NCI-H1694 (cell line): ENCODE data around the gene SGSM1.

Experiments
- DNase-seq: peaks from one replicate; lab custom pipeline; 2025; lab: John Stamatoyannopoulos, UW

SGSM1 gene

DNA sequence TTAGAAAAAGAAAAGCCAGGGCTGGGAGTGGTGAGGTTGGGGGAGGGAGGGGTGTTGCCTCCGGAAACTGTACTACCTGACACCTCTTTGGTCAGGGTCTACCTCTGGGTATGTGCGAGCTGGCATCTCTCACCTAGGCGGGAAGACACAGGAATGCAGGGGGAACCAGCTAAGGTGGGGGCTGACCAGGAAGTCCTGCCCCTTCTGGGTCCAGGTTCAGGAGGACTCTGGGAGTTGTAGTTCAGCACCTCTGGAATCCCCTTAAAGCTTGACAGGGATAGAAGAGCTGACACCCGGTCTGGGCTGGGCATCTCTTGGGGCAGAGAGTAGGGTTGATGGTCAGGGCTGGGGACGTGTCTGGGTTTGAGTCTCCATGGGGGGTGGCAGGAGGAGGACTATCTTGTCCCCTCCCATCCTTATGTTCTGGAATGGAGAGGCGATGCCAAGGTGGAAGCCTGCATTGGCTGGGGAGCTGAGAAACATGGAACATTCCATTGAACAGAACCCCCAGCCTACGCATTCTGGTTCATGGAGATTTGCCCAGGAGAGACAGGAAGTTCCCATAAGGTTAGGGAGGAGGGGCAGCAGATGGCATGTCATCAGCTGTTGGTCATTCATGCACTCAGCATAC is 144.4 kb downstream of the SGSM1 start:
- DNase-seq = no peak

DNA sequence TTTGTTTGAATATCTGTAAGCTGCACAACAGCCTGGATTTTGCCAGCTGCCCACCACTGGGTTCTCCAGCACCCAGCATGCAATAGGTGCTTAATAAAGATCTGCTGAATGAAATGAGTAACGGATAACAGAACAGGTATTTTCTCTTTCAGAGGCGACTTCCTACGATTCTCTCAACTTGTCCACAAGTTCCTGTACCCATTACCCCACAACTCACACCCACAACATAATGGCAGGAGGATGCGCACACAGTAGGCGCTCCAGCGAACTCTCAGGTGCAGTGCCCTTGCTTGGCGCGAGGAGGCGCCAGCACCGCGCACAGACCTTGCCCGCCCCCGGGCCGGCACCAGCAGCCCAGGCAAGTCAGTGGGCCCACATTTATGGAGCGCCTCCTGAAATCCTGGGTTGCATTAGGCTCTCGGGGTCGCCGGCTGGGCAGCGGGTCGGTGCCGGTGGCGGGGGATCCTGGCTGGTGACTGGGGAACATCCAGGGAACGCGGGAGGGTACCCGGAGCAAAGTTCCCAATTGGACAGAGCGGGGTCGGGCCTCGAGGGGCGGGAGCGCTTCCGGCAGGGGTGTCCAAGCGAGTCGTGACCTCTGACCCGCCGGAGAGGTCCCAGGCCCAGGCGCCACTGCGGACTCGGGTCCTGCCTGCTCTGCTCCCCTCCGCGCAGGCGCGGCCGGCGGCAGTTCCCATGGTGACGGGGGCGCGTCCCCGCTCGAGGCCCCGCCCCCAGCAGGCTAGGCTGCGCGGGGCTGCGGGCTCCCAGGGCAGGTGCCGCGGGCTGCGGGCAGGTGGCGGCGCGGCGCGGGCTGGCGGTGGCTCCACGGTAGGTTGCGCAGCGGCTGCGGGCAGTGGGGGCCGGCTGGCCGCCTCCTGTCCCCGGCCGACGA is 146.2 kb downstream of the SGSM1 start, which contains the start of gene KIAA1671:
Gene KIAA1671, plus strand, starts transcription at position 775 of the 895 bp plus-strand sequence. CDS start 75,284 bp downstream, outside the sequence.
- DNase-seq = peak; percentile 15

DNA sequence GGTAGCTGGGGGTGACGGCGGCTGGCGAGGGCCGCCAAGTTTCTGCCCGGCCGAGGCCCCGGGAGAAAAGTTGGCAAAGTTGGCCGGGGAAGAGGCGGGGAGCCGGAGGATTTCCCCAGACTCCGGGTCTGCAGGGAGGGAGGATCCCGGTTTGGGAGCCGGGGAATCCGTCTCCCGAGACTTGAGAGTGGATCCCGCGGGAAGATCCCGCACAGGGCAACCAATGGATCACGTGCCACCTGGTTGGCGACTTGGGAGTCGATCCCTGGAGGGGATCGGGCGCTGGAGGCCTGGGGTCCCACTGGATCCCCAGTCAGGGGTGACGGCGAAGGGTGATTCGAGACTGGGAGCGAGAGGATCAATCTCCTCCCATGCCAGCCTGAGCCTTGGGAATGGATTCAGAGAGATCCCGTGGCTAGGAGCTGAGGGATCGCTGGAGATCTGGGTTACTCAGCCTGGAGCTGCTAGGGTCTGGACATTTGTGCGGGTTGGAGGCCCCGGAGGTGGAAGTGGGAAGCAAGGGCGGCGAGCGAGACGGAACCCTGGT is 146.9 kb downstream of the SGSM1 start:
- no peak for DNase-seq

DNA sequence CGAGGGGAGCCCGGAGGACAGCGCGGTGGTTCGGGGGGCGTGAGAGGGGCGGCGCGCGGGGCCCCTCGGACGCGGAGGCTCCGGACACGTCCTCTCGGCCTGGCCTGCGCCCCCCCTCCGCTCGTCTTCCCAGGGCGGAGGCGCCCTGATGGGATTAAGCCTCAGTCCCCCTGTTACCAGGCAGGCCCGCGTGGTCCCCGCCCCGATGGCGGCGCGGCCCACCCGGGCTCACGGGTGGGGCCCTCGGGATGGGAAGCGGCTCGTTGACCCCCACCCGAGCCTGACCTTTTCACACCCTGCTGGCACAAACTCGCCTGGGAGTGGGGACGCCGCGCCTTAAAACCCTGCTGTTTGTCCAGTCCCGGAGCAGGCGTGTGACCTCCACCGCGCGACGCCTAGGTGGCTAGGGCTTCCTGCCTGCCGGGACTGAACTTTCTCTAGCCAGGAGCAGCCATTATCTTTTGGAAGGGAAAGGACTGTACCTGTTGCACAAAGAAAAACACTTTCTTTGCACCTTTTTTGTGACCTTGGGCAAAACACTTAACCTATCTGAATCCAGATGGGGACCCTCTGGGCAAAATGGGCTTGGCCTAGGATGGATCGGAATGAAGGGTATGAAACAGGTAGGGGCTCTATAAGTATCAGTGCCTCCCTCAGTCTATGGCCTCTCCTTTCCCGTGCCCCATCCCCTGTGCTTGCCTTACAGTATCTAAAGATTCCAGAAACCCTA is 147.5 kb downstream of the SGSM1 start:
- no peak for DNase-seq

DNA sequence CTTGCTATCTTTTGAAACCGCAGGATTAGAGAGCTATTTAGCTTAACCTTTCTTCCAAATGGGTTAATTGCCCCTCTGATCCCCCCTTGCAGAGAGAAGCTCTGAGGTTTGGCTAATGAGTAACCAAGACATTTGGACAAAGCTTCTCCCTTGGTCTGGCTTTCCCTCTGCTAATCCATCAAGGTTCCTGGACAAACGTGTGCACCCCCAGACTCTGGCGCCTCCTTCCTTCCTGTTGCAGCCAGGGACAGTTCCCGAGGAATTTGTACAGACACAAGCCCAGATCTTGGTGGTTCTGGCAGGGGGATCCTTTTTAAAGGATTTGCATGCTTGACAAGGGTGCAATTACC is 148.1 kb downstream of the SGSM1 start:
- no peak for DNase-seq

DNA sequence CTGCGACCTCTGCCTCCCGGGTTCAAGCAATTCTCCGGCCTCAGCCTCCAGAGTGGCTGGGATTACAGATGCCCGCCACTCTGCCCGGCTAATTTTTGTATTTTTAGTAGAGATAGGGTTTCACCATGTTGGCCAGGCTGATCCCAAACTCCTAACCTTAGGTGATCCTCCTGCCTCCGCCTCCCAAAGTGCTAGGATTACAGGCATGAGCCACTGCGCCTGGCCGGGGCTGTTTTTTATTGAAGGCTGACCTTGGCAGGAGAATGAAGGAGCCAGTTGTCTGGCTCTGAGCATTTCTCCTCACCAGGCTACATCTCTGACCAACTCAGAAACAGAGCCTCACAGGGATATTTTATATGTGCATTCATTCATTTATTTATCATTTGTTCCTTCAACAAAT is 148.8 kb downstream of the SGSM1 start:
- no peak for DNase-seq

DNA sequence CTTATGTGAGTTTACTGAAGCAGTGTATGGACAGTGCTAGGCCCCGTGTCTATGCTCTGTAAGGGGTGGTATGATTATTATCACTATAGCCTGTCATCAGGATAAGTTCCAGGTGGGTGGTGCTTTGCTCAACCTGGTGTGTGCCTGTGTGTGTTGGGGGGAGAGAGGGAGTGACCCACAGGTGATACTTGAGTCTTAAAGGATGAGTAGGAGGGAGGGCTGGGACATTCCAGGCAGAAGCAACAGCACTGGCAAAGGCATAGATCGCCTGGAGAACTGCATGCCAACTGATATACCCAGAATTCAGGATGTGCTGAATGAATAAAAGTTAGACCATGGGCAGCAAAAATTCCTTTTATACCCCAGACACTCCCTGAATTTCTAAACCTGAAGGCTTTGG is 151.0 kb downstream of the SGSM1 start:
- DNase-seq = no peak

DNA sequence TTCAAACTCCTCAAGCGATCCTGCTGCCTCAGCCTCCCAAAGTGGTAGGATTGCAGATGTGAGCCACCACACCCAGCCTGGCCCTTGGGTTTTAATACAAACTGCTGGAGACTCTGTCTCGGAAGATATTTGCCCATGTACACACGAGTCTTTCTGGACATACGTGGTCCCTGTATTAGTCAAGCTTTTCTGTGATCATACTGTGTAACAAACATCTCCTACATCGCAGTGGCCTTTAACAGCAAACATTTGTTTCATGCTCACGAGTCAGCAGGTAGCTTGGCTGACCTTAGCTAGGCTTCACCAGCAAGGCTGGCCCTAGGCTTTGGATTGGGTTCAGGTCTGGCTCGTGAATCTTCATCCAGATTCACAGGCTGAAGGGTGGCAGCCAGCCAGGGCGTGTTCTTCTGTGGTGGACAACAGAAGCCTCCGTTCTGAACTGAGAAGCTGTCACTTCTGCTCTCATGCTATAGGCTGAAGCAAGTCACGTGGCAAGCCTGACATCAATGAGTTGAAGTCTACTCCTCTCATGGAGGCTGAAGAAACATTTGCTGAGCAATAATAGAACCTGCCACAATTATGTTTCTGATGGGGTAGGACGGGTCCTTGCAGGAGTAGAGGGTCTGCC is 155.3 kb downstream of the SGSM1 start:
- no peak for DNase-seq

DNA sequence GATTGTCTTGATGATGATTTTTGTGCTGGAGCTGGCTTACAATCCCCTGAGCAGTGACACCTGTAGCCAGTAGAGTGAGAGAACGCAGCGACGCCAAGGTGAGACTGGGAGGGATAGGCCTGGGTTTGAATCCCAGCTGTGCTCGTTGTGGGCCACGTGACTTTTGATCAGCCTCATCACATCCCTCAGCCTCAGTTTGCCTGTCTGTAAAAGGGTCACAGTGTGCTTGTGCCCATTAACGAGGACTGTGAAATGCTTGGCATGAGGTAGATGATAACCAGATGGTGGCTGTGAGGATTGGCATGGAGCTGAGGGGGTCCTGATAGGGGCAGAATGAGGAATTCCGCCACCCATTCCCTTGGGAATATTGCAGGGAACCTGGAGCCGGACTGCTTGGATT is 156.1 kb downstream of the SGSM1 start:
- no peak for DNase-seq

DNA sequence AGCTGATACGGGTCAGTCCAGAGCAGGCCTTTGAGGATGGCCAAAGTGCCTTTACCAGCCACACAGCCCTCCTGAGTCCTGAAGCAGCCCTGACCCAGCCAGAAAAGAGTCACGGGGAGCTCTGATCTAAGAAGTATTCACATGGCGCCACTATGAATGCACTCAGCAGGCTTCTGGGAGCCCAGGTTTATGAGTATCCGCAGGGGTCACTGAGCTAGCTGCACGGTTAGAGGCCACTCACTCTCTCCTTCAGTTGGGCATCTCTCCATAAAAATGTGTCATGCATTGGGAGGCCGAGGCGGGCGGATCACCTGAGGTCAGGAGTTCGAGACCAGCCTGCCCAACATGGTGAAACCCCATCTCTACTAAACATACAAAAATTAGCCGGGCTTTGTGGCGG is 156.8 kb downstream of the SGSM1 start:
- DNase-seq = no peak

DNA sequence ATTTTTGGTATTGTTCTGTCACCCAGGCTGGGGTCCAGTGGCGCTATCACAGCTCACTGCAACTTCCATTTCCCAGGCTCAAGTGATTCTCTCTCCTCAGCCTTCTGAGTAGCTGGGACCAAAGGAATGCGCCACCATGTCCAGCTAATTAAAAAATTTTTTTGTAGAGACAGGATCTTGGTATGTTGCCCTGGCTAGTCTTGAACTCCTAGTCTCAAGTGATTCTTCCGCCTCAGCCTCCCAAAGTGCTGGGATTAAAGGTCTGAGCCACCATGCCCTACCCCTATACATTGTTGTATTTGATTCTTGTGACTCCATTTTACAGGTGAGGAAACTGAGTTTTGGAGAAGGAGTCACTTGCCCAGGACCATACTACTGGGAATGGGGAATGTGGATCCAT is 158.4 kb downstream of the SGSM1 start:
- no peak for DNase-seq

DNA sequence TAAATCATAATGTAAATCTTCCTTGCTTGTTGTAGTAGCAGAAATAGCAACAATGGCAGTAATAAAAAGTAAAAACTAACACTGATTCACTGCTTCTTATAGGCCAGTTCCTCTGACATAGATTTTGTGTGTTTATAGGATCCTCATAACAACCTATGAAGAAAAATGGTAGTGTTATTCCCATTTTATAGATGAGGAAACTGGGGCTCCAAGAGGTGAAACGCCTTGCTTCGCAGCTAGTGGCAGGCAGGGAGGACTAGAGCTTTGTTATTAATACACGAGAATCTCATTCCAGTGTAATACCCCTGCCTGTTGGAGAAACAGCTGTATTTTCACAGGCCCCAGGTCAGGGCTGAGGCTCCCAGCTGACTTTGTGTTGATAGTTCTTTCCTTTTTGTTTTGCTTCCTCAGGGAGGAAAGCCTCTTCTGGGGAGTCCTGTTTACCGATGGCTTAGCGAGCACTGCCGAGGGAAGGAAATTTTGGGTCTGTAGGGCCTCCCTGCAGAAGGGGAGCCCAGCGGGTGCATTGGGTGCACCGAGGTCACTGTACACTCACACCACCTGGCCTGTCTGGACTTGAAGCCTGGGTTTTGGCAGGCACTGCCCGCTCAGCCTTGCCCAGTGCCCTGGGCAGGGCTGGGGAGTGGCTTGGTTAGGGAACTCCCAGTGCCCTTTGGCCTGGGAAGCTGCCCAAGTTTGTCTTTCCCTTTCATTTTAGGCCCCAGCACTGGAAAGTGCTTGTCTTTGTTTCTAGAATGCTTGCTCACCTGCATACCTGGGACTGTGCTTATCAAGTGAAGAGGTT is 160.0 kb downstream of the SGSM1 start:
- no peak for DNase-seq

DNA sequence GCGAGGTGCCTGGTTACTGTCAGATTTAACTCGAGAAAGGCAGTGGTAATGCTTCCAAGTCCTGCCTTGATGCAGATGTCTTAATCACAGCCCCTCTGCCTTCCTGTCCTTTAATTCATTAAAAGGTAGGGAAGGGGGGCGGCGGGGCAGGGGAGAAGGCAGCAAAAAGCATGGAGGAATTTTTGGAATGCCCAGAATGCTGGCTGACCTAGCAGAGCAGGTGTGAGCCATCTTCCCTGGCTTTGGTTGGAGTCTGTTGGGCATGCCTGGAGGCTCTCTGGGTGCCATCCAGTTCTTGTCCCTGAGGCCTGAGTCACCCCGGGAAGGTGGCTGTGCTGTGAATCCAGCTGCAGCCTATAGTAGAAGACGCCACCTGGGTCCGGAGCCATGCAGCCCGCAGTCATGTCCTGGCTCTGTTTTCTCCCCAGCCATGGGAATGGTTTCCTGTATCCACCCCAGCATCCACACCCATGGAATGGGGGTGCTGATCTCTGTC is 162.1 kb downstream of the SGSM1 start:
- DNase-seq = no peak

DNA sequence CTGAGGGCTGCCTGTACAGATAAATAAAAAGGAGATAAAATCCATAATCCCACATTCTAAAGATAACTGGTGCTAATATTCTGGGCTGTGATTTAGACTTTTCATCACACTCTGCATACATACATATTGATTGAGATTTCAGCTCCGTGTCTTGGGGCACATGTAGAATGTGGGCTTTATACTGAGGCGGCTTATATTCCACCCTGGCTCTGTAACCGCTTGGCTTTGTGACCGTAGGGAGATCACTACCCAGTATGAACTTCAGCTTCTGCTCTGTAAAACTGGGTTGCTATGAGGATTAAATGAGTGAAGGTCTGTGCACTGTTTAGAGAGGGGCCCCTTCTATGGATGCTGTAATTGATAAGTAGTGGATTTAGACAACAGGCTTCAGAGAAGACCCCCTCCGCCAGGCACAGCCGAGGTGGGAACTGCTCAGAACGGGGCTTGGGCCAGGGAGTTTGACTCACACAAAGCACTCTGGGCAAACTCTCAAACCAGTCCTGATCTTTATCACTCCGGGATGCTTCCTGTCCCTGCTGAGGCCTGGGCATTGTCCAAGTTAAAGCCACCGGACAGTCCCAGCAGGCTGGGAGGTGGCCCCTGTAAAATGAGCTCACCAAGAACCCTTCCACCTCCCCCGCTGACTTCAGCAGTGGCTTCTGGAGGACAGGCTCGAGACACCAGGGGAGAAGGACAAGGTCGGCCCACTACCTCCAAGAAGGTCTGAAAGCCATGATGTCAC is 163.7 kb downstream of the SGSM1 start:
- DNase-seq = no peak

DNA sequence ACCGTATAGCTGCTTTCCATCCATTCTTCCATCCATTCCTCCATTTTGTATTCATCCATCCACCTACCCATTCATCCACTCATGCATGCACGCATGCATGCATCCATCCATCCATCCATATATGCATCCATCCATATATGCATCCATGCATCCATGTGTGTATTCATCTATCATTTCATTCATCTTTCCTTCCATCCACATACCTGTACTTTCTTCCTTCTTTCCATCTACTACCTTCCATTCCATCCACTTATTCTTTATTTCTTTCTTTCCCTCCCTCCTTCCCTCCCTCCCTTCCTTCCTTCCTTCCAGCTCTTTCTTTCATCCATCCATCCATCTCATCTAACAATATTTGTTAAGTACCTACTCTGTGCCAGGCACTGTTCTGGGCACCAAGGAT is 166.4 kb downstream of the SGSM1 start:
- no peak for DNase-seq

DNA sequence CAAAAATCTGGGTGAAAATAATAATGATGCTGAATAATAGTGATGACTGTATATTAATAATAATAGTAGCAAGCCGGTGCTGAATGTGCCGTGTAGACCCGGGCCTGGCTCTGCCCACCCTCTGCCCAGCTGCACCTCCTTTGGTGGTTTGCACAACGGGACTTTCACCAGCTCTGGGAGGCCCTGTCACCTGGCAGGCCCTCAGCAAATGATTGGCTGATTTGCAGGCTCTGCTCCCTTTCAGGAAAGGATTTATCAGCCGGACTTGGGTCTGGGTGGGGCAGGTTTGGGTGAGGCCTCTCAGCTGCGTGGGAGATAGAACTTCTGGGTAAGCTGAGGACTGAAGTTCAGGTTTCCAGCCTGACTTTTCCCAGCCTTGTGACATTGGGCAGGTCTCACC is 167.9 kb downstream of the SGSM1 start:
- DNase-seq = no peak

DNA sequence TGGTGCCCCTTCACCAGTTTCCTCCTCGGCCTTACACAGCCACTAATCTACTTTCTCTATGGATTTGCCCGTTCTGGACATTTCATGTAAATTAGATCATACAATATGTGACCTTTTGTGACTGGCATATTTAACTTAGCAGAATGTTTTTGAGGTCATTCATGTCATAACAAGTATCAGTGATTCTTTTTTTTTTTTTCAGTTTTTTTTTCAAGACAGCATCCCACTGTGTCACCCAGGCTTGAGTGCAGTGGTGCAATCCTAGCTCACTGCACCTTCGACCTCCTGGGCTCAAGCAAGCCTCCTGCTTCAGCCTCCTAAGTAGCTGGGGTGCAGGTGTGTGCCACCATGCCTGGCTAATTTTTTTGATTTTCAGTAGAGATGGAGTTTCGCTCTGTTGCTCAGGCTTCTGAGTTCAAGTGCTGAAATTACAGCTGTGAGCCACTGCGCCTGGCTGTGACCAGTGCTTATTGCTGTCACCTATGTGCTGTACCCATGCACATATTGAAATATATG is 169.2 kb downstream of the SGSM1 start:
- DNase-seq = no peak

DNA sequence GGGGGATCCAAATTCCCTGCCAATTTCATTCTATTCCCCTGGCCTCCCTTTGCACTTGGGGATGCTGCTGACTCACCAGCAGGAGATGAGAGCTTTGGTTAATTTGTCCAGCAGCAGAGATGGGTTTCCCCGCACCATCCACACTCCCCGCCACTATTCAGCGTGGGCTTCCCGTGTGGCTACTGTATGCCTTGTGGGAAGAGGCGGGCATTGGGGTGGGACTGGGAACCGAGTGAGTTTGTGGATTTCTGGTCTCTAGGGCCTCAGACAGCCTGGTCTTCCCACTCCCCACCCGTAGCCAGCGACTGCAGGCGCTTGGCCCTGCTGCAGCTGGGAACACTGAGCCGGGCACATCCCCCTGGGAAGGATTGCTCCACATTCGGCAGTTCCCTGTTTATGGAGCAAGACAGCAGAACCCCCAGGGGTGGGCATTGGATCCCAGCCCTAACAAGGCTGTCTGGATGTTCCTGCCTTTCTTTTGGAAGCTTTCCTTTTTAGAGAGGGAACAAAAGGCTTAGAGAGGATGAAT is 169.9 kb downstream of the SGSM1 start:
- DNase-seq = no peak

DNA sequence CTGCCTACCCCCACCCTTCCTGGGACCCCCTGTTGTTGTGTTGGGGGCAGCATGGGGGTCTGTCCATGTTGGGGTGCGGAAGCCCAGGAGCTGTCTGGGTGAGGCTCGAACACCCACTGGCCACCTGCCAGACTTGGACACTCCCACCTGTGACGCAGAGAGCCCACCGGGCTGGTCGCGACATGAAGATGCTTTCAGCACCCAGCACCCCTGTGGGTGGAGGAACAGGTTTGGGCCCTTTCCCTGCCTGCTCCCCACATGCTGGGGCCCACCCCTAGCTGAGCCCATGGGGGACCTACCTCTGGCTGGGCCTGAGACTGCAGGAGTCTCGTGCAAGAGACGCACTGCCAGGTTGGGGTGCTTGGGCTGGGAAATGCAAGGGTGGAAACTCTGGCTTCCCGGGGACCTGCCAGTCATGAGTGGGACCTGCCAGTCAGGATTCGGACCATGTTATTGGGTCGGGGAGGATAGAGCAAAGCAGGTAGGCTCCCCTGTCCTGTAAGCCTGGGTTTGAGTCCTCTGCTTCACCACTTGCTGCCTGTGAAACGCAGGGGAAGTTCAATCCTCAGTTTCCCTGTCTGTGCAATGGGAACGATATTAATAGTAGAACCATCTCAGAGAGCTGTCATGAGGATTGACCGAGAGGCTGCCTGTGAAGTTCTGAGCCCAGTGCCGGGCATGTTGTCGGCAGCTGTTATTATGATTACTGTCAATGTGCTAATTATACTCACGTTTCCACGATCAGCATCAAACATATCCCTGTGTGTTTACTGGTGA is 170.6 kb downstream of the SGSM1 start:
- DNase-seq = no peak
